HepG2 (cell line): ENCODE data around the gene PLD4.

ENCODE experiments used
- BRCA1 ChIP-seq: sonication (generic); formaldehyde crosslinking; IDR thresholded peaks from 2 replicates; pipeline ENCODE4 v1.4.0; 2020; ENCODE audit warnings: missing genetic modification reagents
- ESRRA ChIP-seq: sonication (generic); formaldehyde crosslinking; IDR thresholded peaks from 2 replicates; pipeline ENCODE4 v1.5.1; 2020; ENCODE audit warnings: mild to moderate bottlenecking, low read depth, missing genetic modification reagents
- MAFK ChIP-seq, 2 experiments: IDR thresholded peaks in 1 of 2; conservative IDR thresholded peaks in 1 of 2; 2 replicates each; pipeline ENCODE4 v1.6.1; 2011; ENCODE audit warnings: improper control_type of control experiment in 2 of 2, low read length in 2 of 2
- MTA1 ChIP-seq: sonication (generic); formaldehyde crosslinking; IDR thresholded peaks from 2 replicates; pipeline ENCODE4 v1.4.0; 2020; ENCODE audit warnings: missing genetic modification reagents, mild to moderate bottlenecking, borderline replicate concordance
- PAXIP1 ChIP-seq: sonication (generic); formaldehyde crosslinking; conservative IDR thresholded peaks from 2 replicates; pipeline ENCODE4 v1.4.0; 2020; ENCODE audit warnings: mild to moderate bottlenecking, missing genetic modification reagents, moderate library complexity
- POLR2A ChIP-seq, 2 experiments: IDR thresholded peaks; 2 replicates each; pipeline ENCODE4 v1.6.1; 2011; ENCODE audit warnings: low read depth in 2 of 2, low read length in 2 of 2, mild to moderate bottlenecking in 1 of 2, moderate library complexity in 1 of 2; ENCODE audit not compliant: insufficient read depth in 1 of 2
- RBAK ChIP-seq: sonication (generic); formaldehyde crosslinking; IDR thresholded peaks from 2 replicates; pipeline ENCODE4 v1.5.1; 2020; ENCODE audit warnings: mild to moderate bottlenecking, missing genetic modification reagents
- RELA ChIP-seq: sonication (generic); formaldehyde crosslinking; IDR thresholded peaks from 2 replicates; pipeline ENCODE4 v1.4.0; 2020; ENCODE audit warnings: missing genetic modification reagents
- ZNF883 ChIP-seq: sonication (generic); formaldehyde crosslinking; IDR thresholded peaks from 2 replicates; pipeline ENCODE4 v1.5.1; 2020; ENCODE audit warnings: mild to moderate bottlenecking, missing genetic modification reagents; ENCODE audit errors: not compliant biosample characterization
- ZZZ3 ChIP-seq: sonication (generic); formaldehyde crosslinking; IDR thresholded peaks from 2 replicates; pipeline ENCODE4 v1.4.0; 2020; ENCODE audit warnings: missing genetic modification reagents, mild to moderate bottlenecking, borderline replicate concordance
- TF ChIP-seq, protein P1 (sequence below): IDR thresholded peaks from 2 replicates; pipeline ENCODE4 v1.6.1; 2016
- TF ChIP-seq, protein P2 (sequence below): sonication (generic); formaldehyde crosslinking; conservative IDR thresholded peaks from 2 replicates; pipeline ENCODE4 v1.8.0; 2022; ENCODE audit warnings: low read depth, missing genetic modification reagents

DNA sequence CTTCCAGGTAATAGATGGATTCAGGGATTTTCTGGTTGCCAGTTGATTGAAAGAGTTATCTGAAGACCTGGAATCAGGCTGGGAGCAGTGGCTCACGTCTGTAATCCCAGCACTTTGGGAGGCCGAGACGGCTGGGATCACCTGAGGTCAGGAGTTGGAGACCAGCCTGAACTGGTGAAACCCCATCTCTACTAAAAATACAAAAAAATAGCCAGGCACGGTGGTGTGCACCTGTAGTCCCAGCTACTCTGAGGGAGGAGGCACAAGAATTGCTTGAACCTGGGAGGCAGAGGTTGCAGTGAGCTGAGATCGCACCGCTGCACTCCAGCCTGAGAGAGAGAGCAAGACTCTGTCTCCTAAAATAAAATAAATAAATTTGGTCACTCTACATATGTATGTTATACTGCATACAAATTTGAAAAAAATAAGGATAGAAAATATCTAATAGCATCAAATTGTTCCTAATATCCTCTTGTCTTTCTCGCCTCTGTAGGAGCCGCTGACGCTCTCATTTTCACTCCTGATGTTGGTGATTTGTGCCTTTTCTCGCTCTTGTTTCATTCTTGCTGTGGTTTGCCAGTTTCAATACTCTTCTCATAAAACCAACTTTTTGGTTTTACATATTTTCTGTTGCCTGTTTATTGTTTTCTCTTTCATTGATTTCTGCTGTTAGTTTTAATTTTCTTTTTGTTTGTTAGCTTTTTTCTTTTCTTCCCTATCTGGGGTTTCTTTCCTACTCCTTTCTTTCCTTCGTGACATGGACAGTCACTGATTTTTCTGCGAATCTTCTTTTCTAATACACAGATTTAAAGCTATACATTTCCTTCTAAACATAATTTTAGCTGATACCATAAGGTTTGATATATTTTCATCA, 23.8 kb upstream of the PLD4 start:
- TF ChIP-seq ZZZ3 (CRISPR knock-in tag) (no peak), ESRRA (CRISPR knock-in tag) (no peak), ZNF883 (CRISPR knock-in tag) (no peak), RBAK (CRISPR knock-in tag) (no peak), MAFK (conservative IDR thresholded peaks at IDR 0.05 in 1 of 2, IDR thresholded peaks at IDR 0.05 in 1 of 2; ENCODE audit: low read length in 2 of 2) (no peak), BRCA1 (no peak), PAXIP1 (no peak), POLR2A (IDR thresholded peaks at IDR 0.05; ENCODE audit: insufficient read depth in 1 of 2, low read depth in 2 of 2, low read length in 2 of 2) (no peak), RELA (CRISPR knock-in tag) (no peak), MTA1 (CRISPR knock-in tag) (no peak)
- TF ChIP-seq, protein P1, sequence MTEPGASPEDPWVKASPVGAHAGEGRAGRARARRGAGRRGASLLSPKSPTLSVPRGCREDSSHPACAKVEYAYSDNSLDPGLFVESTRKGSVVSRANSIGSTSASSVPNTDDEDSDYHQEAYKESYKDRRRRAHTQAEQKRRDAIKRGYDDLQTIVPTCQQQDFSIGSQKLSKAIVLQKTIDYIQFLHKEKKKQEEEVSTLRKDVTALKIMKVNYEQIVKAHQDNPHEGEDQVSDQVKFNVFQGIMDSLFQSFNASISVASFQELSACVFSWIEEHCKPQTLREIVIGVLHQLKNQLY (CRISPR knock-in tag), result no peak
- TF ChIP-seq, protein P2, sequence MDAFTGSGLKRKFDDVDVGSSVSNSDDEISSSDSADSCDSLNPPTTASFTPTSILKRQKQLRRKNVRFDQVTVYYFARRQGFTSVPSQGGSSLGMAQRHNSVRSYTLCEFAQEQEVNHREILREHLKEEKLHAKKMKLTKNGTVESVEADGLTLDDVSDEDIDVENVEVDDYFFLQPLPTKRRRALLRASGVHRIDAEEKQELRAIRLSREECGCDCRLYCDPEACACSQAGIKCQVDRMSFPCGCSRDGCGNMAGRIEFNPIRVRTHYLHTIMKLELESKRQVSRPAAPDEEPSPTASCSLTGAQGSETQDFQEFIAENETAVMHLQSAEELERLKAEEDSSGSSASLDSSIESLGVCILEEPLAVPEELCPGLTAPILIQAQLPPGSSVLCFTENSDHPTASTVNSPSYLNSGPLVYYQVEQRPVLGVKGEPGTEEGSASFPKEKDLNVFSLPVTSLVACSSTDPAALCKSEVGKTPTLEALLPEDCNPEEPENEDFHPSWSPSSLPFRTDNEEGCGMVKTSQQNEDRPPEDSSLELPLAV (CRISPR knock-in tag), result no peak
